Measurements from ENCODE around the gene EIF2B4. TPM values are rescaled to one million over a fixed set of nuclear protein-coding genes. Genes with fewer than 3 reads are reported as not detected.
A peak's percentile ranks its signal among the peaks of the same experiment; 100 is the strongest.

EIF2B4 gene
- 10 to 100 TPM; 32.1 to 40.0 TPM for total RNA-seq
- long read RNA-seq, transcript EIF2B4-201 (13 exons, 1,792 nt): major isoform, 44 of 94 reads
- long read RNA-seq, transcript EIF2B4-205 (13 exons, 1,608 nt): minor isoform, 29 of 94 reads
- long read RNA-seq, partial matches to known transcripts: 1 of 94 reads
- long read RNA-seq, other reads (novel, unspliced or antisense): 13 of 94 reads

DNA sequence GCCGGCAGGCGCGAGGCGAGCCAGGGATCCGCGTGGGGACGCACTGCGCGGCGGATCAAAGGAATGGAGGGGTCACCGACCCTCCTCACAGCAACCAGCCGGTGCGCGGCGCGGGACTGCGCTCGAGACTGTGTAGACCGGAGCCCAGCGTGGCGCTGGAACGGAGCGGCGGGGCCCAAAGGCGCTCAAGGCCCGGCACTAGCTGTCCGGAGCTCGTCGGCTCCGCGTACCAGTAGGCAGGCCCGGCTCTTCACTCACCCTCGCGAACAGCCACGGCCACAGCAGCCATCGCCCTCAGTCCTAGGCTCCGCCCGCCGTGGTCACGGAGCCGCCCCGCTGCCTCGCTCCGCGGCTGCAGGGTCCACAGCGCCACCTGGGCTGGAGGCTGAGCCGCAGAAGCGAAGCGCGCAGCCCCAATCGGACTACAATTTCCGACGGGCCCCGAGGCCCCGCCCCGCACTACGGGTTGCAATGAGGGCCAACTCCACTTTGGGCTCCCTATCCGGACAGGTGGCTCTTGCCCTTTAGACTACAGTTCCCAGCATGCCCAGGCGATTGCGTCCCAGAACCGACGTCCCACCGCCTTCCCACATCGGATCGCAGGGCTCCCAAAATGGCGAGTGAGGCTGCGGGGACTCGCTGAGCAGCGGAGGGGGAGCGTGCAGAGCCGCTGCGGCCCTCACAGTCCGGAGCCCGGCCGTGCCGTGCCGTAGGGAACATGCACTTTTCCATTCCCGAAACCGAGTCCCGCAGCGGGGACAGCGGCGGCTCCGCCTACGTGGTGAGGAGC, at the start of gene EIF2B4, which contains the start of gene SNX17:
Gene EIF2B4 (minus strand): TSS at position 313 of the 790 bp plus-strand sequence. CDS start 24 bp downstream, at position 289.
Gene SNX17 (plus strand): TSS at position 591 of the 790 bp plus-strand sequence. CDS start 128 bp downstream, at position 719.
- intact Hi-C loops (cut with DNase I): no loop called here
- ATAC-seq: peak; percentile 95

DNA sequence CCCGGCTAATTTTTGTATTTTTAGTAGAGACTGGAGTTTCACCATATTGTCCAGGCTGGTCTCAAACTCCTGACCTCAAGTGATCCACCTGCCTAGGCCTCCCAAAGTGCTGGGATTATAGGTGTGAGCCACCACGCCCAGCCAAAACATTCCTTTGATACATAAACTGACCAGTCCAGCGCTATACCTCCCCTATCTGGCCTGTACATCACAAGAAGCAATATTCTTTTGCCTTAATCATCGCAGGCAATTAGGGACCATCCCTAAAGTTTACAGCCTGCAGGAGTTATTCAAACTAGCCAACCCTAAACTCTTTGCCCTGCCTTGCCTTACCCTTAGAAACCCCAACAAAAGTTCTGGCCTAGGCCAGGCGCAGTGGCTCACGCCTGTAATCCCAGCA, 46.0 kb upstream of the EIF2B4 start:
- intact Hi-C loops (cut with DNase I): no loop called here
- DNase-seq (no peak), ATAC-seq (no peak)

More for the DNA sequence above, at the start of gene EIF2B4, which contains the start of gene SNX17:
- DNase-seq: peak; percentile 99

DNA sequence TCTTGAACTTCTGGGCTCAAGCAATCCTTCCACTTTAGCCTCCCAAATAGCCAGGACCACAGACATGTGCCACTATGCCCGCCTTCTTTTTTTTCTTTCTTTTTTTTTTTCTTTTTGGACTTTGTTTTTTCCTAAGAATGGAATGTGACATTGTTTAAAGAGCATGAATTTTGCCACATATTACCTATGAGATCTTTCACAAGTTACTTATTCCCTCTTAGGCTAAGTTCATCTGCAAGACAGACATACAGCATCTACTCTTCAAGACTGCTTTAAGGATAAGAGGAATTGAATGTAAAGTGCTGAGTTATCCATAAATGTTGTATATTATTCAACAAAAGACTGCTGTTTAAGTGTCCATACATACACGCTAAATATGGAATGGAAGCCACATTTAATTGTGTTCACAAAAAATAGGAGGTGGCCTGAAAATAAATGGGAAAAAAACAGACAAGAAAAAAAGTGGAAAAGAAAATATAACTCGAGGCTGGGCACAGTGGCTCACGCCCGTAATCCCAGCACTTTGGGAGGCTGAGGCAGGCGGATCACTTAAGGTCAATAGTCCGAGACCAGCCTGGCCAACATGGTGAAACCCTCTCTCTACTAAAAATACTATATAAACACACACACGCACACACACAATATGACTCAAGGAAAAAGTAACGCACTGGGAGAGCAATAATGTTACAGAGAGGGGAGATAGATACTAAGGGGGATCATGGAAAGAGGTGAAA, 42.4 kb upstream of the EIF2B4 start:
- DNase-seq (no peak), ATAC-seq (no peak)
- intact Hi-C loops (cut with DNase I): no loop called here

DNA sequence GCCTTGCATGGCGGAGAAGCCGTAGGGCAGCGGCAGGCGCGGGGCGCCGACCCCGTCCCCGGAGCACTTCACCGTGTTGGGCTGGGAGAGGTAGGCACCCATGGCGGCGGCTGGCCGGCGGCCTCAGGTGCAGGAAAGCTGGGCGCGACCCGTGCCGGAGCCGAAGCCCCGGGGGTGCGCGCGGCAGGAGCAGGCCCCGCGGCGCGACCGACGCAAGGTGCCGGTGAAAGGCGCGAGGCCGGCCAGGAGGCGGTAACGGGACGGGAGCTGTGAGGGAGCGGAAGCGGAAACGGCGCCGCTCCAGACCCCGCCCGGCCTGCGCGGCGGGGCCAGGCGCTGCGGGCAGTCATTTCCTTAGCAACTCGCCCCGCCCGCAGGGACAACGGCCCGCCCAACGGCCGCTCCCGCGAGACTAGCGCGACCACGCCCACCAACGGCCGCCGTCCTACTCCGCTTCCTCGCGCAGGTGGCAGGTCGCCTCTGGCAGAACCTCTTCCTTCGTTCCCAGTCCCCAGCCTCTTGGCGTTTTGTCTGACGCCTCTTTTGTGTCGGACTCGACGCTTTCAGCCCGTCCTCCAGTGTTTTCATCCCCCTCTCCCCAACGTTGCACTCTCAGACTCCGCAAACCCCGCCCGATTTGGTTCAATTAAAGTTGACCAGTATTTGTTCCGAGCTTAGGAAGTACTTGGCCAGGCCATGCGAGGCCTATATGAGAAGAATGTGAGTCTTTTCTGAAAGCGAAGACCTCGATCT, 39.4 kb upstream of the EIF2B4 start, which contains the start of gene PPM1G:
Gene PPM1G (minus strand): TSS at position 271 of the 753 bp plus-strand sequence. CDS start 169 bp downstream, at position 102.
- ATAC-seq: peak; percentile 99
- intact Hi-C loops (cut with DNase I): no loop called here
- peak; percentile 96 for DNase-seq

DNA sequence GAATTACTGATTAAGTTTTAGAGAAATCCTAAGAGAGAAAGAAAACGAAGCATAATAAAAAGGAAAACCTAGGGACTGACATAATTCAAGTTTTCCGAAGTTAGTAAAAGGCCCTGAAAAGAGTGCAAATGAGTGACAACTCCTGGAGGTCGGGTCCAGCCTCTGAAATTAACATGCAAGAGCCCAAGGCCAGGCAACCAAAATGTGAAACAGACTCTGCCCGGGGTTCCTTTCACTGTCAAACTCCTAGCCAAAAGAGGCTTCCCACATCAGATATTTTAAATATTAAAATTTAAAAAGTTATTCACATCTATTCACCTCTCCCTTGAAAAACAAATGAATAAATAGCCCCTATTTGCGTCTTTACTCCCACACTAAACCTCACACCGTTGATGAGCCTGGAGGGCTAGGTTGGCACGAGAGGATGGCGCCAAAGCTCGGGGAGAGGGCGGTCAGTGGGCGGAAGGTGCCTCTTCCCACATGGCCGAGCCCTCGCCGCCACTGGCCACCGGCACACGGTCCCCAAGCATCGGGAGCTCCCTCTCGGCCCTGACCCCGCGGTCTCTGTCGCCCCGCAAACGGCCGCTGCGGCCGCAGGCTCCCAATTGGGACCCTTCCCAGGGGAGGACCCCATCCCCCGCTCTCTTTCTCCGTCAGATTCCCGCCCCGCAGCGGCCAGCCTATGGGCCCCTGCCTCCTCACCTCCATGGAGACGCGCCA, 38.6 kb upstream of the EIF2B4 start:
- DNase-seq: peak; percentile 33
- intact Hi-C loops (cut with DNase I): no loop called here
- ATAC-seq: peak; percentile 50 to 65

DNA sequence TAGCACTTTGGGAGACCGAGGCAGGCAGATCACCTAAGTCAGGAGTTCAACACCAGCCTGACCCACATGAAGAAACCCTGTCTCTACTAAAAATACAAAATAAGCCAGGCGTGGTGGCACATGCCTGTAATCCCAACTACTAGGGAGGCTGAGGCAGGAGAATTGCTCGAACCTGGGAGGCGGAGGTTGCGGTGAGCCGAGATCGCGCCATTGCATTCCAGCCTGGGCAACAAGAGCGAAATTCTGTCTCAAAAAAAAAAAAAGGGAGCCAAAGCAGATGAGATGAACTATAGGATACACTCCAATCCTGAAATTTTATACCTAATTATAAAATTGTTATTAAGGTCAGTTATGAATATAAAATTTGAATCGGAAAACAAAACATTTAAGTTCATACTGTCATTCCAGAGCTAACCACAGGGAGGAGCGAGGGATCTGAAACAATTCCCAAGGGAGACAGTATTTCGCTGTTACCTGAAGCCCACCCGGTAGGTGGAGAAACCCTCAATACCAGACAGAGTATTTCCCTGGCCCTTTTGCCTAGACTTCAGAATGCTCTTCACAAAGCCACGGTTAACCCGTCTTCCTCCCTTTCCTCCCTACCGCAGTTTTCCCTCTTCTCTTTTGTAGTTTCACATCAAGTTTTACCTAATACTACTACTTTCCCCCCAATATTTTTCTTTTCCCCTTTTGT, 37.8 kb upstream of the EIF2B4 start:
- ATAC-seq (no peak), DNase-seq (no peak)
- intact Hi-C loops (cut with DNase I): no loop called here

DNA sequence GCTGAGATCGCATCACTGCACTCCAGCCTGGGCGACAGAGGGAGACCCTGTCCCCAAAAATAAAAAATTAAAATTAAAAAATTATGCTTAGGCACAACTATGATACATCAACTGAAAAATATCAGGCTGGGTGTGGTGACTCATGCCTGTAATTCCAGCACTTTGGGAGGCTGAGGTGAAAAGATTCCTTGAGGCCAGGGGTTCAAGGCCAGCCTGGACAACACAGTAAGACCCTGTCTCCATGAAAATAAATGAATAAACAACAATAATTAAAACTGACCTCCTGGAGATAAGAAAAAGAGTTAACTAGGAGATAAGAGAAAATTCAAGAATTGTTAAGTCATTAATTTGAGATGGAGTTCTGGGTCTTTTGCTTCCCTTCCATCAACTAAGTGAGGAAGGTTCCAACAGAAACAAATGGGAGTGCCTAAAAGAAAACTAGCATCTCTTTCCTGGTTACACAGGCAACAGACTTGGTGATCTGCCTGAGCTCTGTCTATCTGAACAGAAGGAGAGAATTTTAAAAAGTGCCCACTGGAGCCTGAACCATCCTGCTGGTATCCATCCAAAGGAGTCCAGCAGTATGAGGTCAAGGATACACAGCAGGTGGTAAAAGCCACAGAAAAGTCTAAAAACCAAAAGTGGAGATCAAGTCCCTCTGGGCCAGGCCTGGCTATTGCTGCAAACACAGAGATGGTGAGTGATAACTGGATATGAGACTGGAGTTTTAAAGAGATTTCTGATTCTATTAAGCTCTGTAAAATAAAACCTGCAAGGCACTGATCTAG, 30.4 kb upstream of the EIF2B4 start:
- ATAC-seq (no peak), DNase-seq (no peak)
- intact Hi-C loops (cut with DNase I): no loop called here

DNA sequence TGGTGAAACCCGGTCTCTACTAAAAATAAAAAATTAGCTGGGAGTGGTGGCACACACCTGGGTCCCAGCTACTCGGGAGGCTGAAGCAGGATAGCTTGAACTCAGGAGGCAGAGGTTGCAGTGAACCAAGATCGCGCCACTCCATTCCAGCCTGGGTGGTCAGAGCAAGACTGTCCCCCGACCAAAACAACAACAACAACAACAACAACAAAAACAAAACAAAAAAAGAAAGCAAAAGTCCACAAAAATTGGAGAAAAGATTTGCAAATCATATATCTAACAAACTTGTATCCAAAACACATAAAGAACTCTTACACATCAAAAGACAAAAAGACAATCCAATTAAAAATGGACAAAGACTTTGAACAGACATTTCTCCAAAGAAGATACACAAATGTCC, 28.8 kb upstream of the EIF2B4 start:
- intact Hi-C loops (cut with DNase I): no loop called here
- DNase-seq (no peak), ATAC-seq (no peak)

DNA sequence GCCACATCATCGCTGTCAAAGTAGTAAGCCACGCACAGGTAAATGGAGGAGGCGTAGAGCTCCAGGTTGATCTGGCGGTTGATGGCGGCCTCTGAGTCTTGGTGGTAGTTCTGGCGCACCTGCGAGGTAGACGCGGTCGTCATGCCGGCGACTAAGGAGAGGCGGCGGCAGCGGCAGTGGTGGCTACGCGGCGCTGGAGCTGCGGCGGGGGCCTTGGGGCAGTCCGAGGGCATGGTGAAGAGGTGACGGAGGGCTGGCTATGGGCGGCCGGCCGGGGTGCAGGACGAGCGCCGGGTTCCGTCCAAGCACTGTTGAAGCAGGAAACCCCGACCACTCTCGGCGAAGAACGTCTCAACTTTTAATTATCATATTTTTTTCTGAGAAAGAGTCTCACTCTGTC, 23.1 kb upstream of the EIF2B4 start:
- intact Hi-C loops (cut with DNase I): no loop called here
- no peak for DNase-seq
- no peak for ATAC-seq

DNA sequence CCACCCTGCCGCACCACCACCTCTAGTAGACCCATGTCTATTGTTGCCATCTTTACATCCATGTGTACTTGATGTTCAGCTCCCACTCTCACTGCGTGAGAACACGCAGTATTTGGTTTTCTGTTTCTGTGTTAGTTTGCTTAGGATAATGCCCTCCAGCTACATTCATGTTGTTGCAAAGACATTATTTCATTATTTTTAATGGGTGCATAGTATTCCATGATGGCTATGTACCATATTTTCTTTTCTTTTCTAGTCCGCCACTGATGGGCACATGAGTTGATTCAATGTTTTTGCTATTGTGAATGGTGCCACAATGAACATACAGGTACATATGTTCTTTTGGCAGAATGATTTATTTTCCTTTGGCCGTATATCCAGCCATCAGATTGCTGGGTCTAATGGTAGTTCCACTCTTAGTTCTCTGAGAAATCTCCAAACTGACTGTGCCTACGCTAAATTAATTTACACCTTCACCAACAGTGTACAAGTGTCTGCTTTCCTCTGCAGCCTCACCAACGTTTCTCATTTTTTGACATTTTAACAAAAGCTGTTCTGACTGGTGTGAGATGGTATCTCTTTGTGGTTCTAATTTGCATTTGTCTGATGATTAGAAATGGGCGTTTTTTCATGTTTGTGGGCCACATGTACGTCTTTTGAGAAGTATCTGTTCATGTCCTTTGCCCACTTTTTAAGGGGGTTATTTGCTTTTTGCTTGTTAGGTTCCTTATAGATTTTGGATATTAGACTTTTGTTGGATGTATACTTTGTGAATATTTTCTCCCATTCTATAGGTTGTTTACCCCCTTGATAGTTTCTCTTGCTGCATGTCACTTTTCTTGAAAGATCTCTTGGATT, 20.9 kb upstream of the EIF2B4 start:
- ATAC-seq (no peak), DNase-seq (no peak)
- intact Hi-C loops (cut with DNase I): no loop called here

DNA sequence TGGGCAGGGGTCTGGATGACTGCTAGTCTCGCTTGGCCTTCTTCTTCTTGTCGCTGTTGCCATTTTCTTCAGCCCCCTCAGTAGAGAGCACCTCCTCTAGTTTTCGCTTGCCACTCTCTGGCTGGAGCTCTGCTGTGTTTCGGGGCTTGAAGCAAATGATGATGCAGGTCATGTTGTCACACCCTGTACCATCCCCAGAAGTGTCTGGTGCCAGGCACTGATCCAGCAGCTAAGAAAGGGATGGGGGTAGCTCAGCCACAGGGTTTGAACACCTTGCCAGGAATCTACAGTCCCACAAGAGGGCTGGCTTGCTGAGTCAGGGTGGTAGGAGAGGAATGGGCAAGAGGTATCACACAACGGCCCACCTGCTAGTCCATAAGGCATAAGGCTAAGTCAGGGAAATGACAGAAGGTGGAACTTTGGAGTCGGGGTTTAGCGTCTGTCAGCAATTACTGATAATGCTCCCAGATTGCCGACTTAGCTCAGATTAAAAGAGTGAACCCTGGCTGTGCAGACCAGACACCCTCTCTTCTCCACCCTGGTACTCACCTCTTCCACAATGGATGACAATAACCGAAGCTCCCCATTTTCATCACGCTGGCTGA, 11.5 kb upstream of the EIF2B4 start:
- intact Hi-C loops (cut with DNase I): no loop called here
- no peak for DNase-seq
- ATAC-seq: no peak

DNA sequence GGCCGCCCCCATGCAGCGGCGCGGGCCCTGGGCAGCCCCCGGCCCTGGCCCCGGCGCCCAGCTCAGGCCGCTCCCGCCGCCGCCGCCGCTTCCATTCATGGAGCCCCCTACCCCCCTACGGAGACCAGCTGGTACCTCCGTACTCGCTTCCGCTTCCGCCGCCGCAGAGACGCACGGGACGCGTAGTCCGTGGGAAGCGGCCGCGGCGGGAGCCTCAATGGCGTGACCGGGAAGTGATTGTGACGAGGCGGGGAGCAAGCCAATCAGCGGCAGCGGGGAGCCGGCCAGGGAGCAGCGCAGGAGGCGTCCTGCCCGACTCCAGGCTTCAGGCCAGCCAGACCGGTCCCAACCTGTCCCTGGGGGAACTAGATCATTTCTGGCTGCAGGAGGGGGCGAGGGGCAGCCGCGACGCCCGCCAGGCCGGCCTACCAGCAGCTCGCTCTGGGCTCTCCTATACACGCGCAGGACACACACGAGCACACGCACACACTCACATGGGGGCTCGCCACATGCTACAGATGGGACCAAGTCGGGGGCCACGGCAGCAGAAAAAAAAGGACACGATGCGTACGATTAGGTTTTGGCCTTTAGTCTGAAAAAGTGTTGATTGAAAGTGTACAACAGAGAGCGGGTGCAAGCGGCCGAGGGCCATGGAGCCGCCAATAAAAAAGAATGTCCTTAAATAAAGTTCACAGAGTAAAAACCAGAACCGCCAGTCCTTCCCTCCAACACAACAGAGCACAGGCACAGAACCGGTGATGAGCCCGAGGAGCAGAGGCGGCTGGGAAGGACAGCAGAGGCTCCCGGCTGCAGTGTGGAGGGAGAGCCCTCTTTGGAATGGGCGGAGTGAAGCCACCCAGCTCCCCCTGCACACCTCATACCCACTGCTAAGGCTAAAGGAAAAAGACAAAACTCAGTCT, 10.7 kb upstream of the EIF2B4 start, which contains the start of gene ZNF513:
Gene ZNF513 (minus strand): TSS at position 109 of the 920 bp plus-strand sequence. CDS start 208 bp downstream, outside the sequence.
- peak; percentile 91 to 95 for ATAC-seq
- intact Hi-C loops (cut with DNase I): no loop called here
- peak; percentile 98 for DNase-seq

DNA sequence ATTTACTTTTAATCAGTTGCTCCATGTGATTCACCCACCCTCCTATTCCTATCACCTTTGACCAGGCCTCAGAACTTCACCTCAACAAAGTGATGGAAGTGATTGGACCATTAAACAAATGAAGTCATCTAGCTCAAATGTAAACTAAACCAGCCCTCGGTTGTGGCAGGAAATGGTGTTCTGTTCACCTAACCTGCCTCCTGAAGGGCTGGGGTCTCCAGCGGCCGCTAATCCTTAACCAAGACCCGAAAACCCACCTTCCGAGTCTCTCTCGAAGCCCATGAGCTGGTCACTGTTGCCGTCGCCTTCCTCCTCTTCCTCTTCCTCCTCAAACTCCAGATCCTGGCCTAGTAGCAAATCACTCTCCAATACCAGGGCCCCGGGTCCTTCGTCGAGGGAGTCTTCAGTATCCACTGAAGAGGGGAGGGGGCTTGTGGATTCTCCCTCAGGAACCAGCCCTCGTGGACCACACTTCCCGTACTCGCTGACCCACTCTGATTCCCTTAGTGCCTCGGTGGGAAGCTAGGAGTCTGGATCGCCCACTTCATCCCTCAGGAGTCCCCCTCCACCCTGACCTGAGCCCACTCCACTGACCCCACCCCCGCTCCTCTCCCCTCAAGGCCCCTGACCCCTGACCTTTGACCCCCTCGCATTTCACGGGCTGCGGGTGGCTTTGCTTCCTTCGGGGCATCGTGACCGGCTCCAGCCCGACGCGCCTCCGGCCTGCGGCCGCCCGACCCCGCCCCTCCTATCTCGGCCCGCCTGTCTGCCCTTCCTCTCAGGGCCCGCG, 9.9 kb upstream of the EIF2B4 start:
- intact Hi-C loops (cut with DNase I): no loop called here
- DNase-seq (peak; percentile 85), ATAC-seq (peak in 1 of 2 donors; percentile 41)

DNA sequence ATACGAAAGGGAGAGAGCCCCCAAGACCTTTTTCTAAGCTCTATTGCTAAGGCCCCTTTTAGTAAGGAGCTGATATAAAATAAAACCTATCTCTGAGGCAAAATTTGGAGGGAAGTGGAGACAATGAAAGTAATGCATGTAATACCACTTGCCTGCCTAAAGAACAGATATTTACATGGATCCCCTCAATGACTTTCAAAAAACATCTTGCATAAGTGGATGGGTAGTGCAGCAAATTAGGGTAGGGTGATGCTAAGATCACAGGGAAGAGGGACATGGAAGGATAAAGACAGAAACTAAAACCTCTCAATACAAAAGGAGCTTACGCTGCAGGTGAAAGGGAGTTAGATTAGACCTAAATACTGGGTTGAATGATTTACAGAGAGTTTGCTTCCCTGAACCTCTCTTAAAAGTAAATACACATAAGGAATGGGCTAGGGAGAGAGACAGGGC, 9.3 kb upstream of the EIF2B4 start:
- no peak for ATAC-seq
- intact Hi-C loops (cut with DNase I): no loop called here

More for the DNA sequence above, 9.3 kb upstream of the EIF2B4 start:
- no peak for DNase-seq
